Keratinocyte (primary cell): ENCODE data around the gene IRF9. TPM values are rescaled to one million over a fixed set of nuclear protein-coding genes. Genes with fewer than 3 reads are reported as not detected.
A peak's percentile ranks its signal among the peaks of the same experiment; 100 is the strongest.
"Not testable (repeated sequence)": the region's sequence is repeated elsewhere in the genome, so short reads cannot be mapped to it uniquely, and the experiment has no call there.

Experiments
- DNase-seq: peaks from one replicate; pipeline ENCODE4 v3.0.0-alpha.2; 2011; ENCODE audit warnings: low read depth, missing footprints, low spot score
- FAIRE-seq: peaks from 2 replicates; lab custom pipeline; 2011; peaks lifted over from hg19 to GRCh38; lab: Jason Lieb, UNC
- H2AFZ ChIP-seq: 2 replicates; pipeline ENCODE4 v1.6.0; 2012; ENCODE audit warnings: low read length, control low read depth, inconsistent platforms; ENCODE audit not compliant: control insufficient read depth
- H3K27ac ChIP-seq: 2 replicates; pipeline ENCODE4 v1.5.1; 2011; ENCODE audit warnings: low read length; ENCODE audit not compliant: control insufficient read depth, insufficient read depth
- H3K27me3 ChIP-seq: 3 replicates; pipeline ENCODE4 v1.6.0; 2011; ENCODE audit warnings: low read length; ENCODE audit not compliant: control insufficient read depth, insufficient read depth; ENCODE audit errors: extremely low read depth
- H3K36me3 ChIP-seq, 2 experiments: 2 replicates in 1 of 2; 3 replicates in 1 of 2; pipeline ENCODE4 v1.5.1; 2011; ENCODE audit warnings: low read length in 2 of 2, mild to moderate bottlenecking in 1 of 2; ENCODE audit not compliant: control insufficient read depth in 2 of 2, insufficient read depth in 2 of 2; ENCODE audit errors: extremely low read depth in 1 of 2
- H3K4me1 ChIP-seq: 3 replicates; pipeline ENCODE4 v1.5.1; 2011; ENCODE audit warnings: low read length; ENCODE audit not compliant: control insufficient read depth, insufficient read depth; ENCODE audit errors: extremely low read depth
- H3K4me2 ChIP-seq: 3 replicates; pipeline ENCODE4 v1.6.0; 2011; ENCODE audit warnings: low read depth, low read length; ENCODE audit not compliant: control insufficient read depth, insufficient read depth; ENCODE audit errors: extremely low read depth
- H3K4me3 ChIP-seq, 3 experiments: fragments of 200-600 bp in 1 of 3; sonication (generic) in 1 of 3; 2 replicates in 2 of 3; 3 replicates in 1 of 3; pipeline ENCODE4 v1.5.1; 2011 to 2016; ENCODE audit warnings: low read length in 3 of 3, mild to moderate bottlenecking in 3 of 3, control low read depth in 2 of 3, inconsistent platforms in 1 of 3, low read depth in 1 of 3, mixed read lengths in 1 of 3, mixed run types in 1 of 3, moderate library complexity in 1 of 3; ENCODE audit not compliant: control insufficient read depth in 2 of 3, insufficient read depth in 2 of 3; ENCODE audit errors: extremely low read depth in 1 of 3
- H3K79me2 ChIP-seq: 2 replicates; pipeline ENCODE4 v1.6.0; 2012; ENCODE audit warnings: low read length; ENCODE audit not compliant: control insufficient read depth, insufficient read depth
- H3K9ac ChIP-seq: 3 replicates; pipeline ENCODE4 v1.6.0; 2011; ENCODE audit warnings: low read length; ENCODE audit not compliant: control insufficient read depth, insufficient read depth; ENCODE audit errors: extremely low read depth
- H3K9me1 ChIP-seq: 3 replicates; pipeline ENCODE4 v1.6.0; 2011; ENCODE audit warnings: low read length; ENCODE audit not compliant: control insufficient read depth, insufficient read depth; ENCODE audit errors: extremely low read depth
- H3K9me3 ChIP-seq: 2 replicates; pipeline ENCODE4 v1.5.1; 2012; ENCODE audit warnings: low read depth, low read length; ENCODE audit not compliant: control insufficient read depth
- H4K20me1 ChIP-seq: 3 replicates; pipeline ENCODE4 v1.6.0; 2011; ENCODE audit warnings: low read length; ENCODE audit not compliant: control insufficient read depth, insufficient read depth; ENCODE audit errors: extremely low read depth
- CTCF ChIP-seq, 3 experiments: IDR thresholded peaks in 1 of 3; conservative IDR thresholded peaks in 1 of 3; optimal IDR thresholded peaks in 1 of 3; 2 replicates in 2 of 3; 3 replicates in 1 of 3; pipeline versions ENCODE3 to v1.5.1; 2011; ENCODE audit warnings: low read length in 3 of 3, mild to moderate bottlenecking in 3 of 3, moderate library complexity in 2 of 3, control low read depth in 1 of 3, inconsistent platforms in 1 of 3; ENCODE audit not compliant: insufficient read depth in 2 of 3; ENCODE audit errors: extremely low read depth in 1 of 3
- EZH2 ChIP-seq: IDR thresholded peaks from one replicate; pipeline ENCODE4 v1.6.1; 2012; ENCODE audit warnings: inconsistent platforms, mild to moderate bottlenecking, low read length, moderate library complexity
- dilution Hi-C: fragments of 300-500 bp; cut with MboI; formaldehyde crosslinking; loops from one replicate; pipeline ENCODE4 v1.7.0; 2020; ENCODE audit warnings: low sequenced_read_pairs; ENCODE audit not compliant: extremely low pct_ligation_motif_present
- polyA plus RNA-seq, 5 experiments: library from polyadenylated mRNA; depleted of rRNA in 3 of 5; stranded (reverse) in 3 of 5; stranded (forward) in 1 of 5; unstranded in 1 of 5; fragments of >200 nt; gene quantifications; 1 replicate in 1 of 5; 2 replicates in 3 of 5; 3 replicates in 1 of 5; pipeline versions ENCODE4 v1.2.1 to v1.2.3, GENCODE V29; 2011 to 2012; ENCODE audit warnings: missing spikeins in 2 of 5, low read depth in 1 of 5, low replicate concordance in 1 of 5

Gene IRF9
- polyA plus RNA-seq, 1 donor (not counting 4 experiments of a cell fraction or from before 2014, with no cell fraction given), result 117 TPM

- Histone ChIP-seq H3K4me2 (peak overlapping the region; percentile 98), H3K9me1 (no peaks in the 10 kb centered on the region), H3K27ac (no peak overlapping the region), H2AFZ (no peak overlapping the region), H3K9ac (no peak overlapping the region), H3K4me3 (no peak overlapping the region), H3K79me2 (peaks cover 41% of the 10 kb centered on the region), H3K4me1 (peaks cover 15% of the 10 kb centered on the region), H3K9me3 (no peaks in the 10 kb centered on the region), H3K27me3 (no peaks in the 10 kb centered on the region), H4K20me1 (no peaks in the 10 kb centered on the region), H3K36me3 (peaks cover 5 to 10% of the 10 kb centered on the region in 2 experiments)
- FAIRE-seq, result no peak
- no peak for TF ChIP-seq CTCF (optimal IDR thresholded peaks at IDR 0.05 in 1 of 3, IDR thresholded peaks at IDR 0.05 in 1 of 3, conservative IDR thresholded peaks at IDR 0.05 in 1 of 3; ENCODE audit: extremely low read depth in 1 of 3, insufficient read depth in 2 of 3, low read length in 3 of 3)
- no peak for TF ChIP-seq EZH2
- dilution Hi-C loops, result no loop called here
- DNase-seq, result no peak
Observed at GRCh38 chr14:24197056-24197450, 36.0 kb downstream of the IRF9 start.

- Histone ChIP-seq H4K20me1 (no peaks in the 10 kb centered on the region), H3K9me1 (no peaks in the 10 kb centered on the region), H3K9ac (no peak overlapping the region), H3K27me3 (no peaks in the 10 kb centered on the region), H3K36me3 (peaks cover 1 to 4% of the 10 kb centered on the region in 2 experiments), H3K4me3 (no peak overlapping the region), H3K4me1 (peaks cover 15% of the 10 kb centered on the region), H3K4me2 (no peak overlapping the region), H3K79me2 (peaks cover 30% of the 10 kb centered on the region), H3K9me3 (no peaks in the 10 kb centered on the region), H3K27ac (no peak overlapping the region), H2AFZ (no peak overlapping the region)
- dilution Hi-C loops, result no loop called here
- no peak for TF ChIP-seq CTCF (optimal IDR thresholded peaks at IDR 0.05 in 1 of 3, IDR thresholded peaks at IDR 0.05 in 1 of 3, conservative IDR thresholded peaks at IDR 0.05 in 1 of 3; ENCODE audit: extremely low read depth in 1 of 3, insufficient read depth in 2 of 3, low read length in 3 of 3)
- TF ChIP-seq EZH2, result no peak
- DNase-seq, result no peak
- no peak for FAIRE-seq
Observed at GRCh38 chr14:24198814-24199524, 37.9 kb downstream of the IRF9 start.

DNA sequence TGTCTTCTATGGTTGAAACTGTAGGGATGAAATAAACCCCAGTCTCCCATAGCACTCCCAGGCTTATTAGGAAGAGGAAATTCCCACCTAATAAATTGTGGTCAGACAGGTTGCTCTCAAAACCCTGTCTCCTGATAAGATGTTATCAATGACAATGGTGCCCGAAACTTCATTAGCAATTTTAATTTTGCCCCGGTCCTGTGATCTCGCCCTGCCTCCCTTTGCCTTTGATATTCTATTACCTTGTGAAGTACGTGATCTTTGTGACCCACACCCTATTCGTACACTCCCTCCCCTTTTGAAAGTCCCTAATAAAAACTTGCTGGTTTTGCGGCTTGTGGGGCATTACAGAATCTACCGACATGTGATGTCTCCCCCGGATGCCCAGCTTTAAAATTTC lies 41.5 kb downstream of the IRF9 start:
- H3K4me2 ChIP-seq, H3K27ac ChIP-seq, H4K20me1 ChIP-seq, H3K4me3 ChIP-seq, H3K9me3 ChIP-seq, FAIRE-seq, H3K79me2 ChIP-seq, H2AFZ ChIP-seq, dilution Hi-C loops, DNase-seq, H3K9me1 ChIP-seq, H3K27me3 ChIP-seq, H3K4me1 ChIP-seq, H3K9ac ChIP-seq: not testable (repeated sequence)
- H3K36me3 ChIP-seq, result peaks cover 14 to 22% of the 10 kb centered on the region in 2 experiments
